ENCODE data around the gene CCL1. TPM values are rescaled to one million over a fixed set of nuclear protein-coding genes. Genes with fewer than 3 reads are reported as not detected.
A peak's percentile ranks its signal among the peaks of the same experiment; 100 is the strongest.

The CCL1 gene
- total RNA-seq, 6 experiments from 2014 or later: not detected

GRCh38 chr17:34399725-34400124, 36.7 kb upstream of the CCL1 start:
- ATAC-seq (no peak), DNase-seq (no peak)
- intact Hi-C loops (cut with DNase I): no loop called here
- H3K4me1 ChIP-seq: no peaks in the 10 kb centered on the region
- 24% methylated on average over 1 of the region's 1 CpG for WGBS (ENCODE audit: insufficient coverage, low coverage, low lambda C conversion rate, missing lambda C conversion rate)
- H3K27me3 ChIP-seq: no peaks in the 10 kb centered on the region
- H3K9me3 ChIP-seq: no peaks in the 10 kb centered on the region
- no peak for TF ChIP-seq CTCF (IDR thresholded peaks at IDR 0.05)
- no peak for TF ChIP-seq POLR2A (IDR thresholded peaks at IDR 0.05)
- H3K36me3 ChIP-seq: no peaks in the 10 kb centered on the region
- H3K27ac ChIP-seq: no peak overlapping the region
- H3K4me3 ChIP-seq: no peak overlapping the region

GRCh38 chr17:34398990-34399389, 36.0 kb upstream of the CCL1 start:
- Histone ChIP-seq H3K27me3 (no peaks in the 10 kb centered on the region), H3K27ac (no peak overlapping the region), H3K36me3 (no peaks in the 10 kb centered on the region), H3K9me3 (no peaks in the 10 kb centered on the region), H3K4me3 (no peak overlapping the region), H3K4me1 (no peaks in the 10 kb centered on the region)
- intact Hi-C loops (cut with DNase I): no loop called here
- 29% methylated on average over 1 of the region's 2 CpGs for WGBS (ENCODE audit: insufficient coverage, low coverage, low lambda C conversion rate, missing lambda C conversion rate)
- no peak for TF ChIP-seq POLR2A (IDR thresholded peaks at IDR 0.05)
- no peak for TF ChIP-seq CTCF (IDR thresholded peaks at IDR 0.05)
- ATAC-seq: peak in 3 of 4 donors; percentile 16 to 49 (median 39)
- no peak for DNase-seq

- DNase-seq (no peak), ATAC-seq (no peak)
- H3K9me3 ChIP-seq: no peaks in the 10 kb centered on the region
- H3K4me3 ChIP-seq: no peak overlapping the region
- no peak overlapping the region for H3K27ac ChIP-seq
- no peak for TF ChIP-seq CTCF (IDR thresholded peaks at IDR 0.05)
- TF ChIP-seq POLR2A (IDR thresholded peaks at IDR 0.05): no peak
- no peaks in the 10 kb centered on the region for H3K36me3 ChIP-seq
- no peaks in the 10 kb centered on the region for H3K4me1 ChIP-seq
- intact Hi-C loops (cut with DNase I): no loop called here
- no peaks in the 10 kb centered on the region for H3K27me3 ChIP-seq
Observed at GRCh38 chr17:34397265-34397664, 34.2 kb upstream of the CCL1 start.

- 53% methylated on average over 3 of the region's 3 CpGs for WGBS (ENCODE audit: insufficient coverage, low coverage, low lambda C conversion rate, missing lambda C conversion rate)
- H3K27ac ChIP-seq: no peak overlapping the region
- no peaks in the 10 kb centered on the region for H3K27me3 ChIP-seq
- DNase-seq (no peak), ATAC-seq (peak in 1 of 4 donors; percentile 30)
- TF ChIP-seq CTCF (IDR thresholded peaks at IDR 0.05): no peak
- H3K9me3 ChIP-seq: no peaks in the 10 kb centered on the region
- no peaks in the 10 kb centered on the region for H3K4me1 ChIP-seq
- no peak overlapping the region for H3K4me3 ChIP-seq
- no peaks in the 10 kb centered on the region for H3K36me3 ChIP-seq
- intact Hi-C loops (cut with DNase I): no loop called here
Observed at GRCh38 chr17:34393401-34393800, 30.4 kb upstream of the CCL1 start.

GRCh38 chr17:34391241-34391640, 28.2 kb upstream of the CCL1 start:
- intact Hi-C loops (cut with DNase I): no loop called here
- H3K4me1 ChIP-seq: no peaks in the 10 kb centered on the region
- H3K36me3 ChIP-seq: no peaks in the 10 kb centered on the region
- DNase-seq (no peak), ATAC-seq (no peak)
- TF ChIP-seq POLR2A (IDR thresholded peaks at IDR 0.05) (no peak), CTCF (IDR thresholded peaks at IDR 0.05) (no peak)
- 43% methylated on average over 1 of the region's 2 CpGs for WGBS (ENCODE audit: insufficient coverage, low coverage, low lambda C conversion rate, missing lambda C conversion rate)
- no peaks in the 10 kb centered on the region for H3K27me3 ChIP-seq
- H3K4me3 ChIP-seq: no peak overlapping the region
- no peaks in the 10 kb centered on the region for H3K9me3 ChIP-seq
- no peak overlapping the region for H3K27ac ChIP-seq
